ENCODE data around the gene HOXC9. TPM values are rescaled to one million over a fixed set of nuclear protein-coding genes. Genes with fewer than 3 reads are reported as not detected.

Gene HOXC9
- total RNA-seq, result 10 to 100 TPM in 3 of 4 donors, 1 to 10 TPM in 1; 7.6 to 25.1 (median 13.0) TPM

- TF ChIP-seq CTCF (IDR thresholded peaks at IDR 0.05; ENCODE audit: low read depth), result no peak
Observed at GRCh38 chr12:54000116-54001114, at the start of gene HOXC9. Gene HOXC9, plus strand, starts transcription at chr12:54000161. Its CDS starts 28 bp downstream, at chr12:54000189.

GRCh38 chr12:53950437-53950773 is 49.6 kb upstream of the HOXC9 start:
- no peak for TF ChIP-seq CTCF (IDR thresholded peaks at IDR 0.05; ENCODE audit: low read depth)

- TF ChIP-seq CTCF (IDR thresholded peaks at IDR 0.05; ENCODE audit: low read depth), result no peak
Observed at GRCh38 chr12:53950789-53951576, 49.0 kb upstream of the HOXC9 start.

- no peak for TF ChIP-seq CTCF (IDR thresholded peaks at IDR 0.05; ENCODE audit: low read depth)
Observed at GRCh38 chr12:53951577-53952334, 48.2 kb upstream of the HOXC9 start.

GRCh38 chr12:53952335-53952694 is 47.6 kb upstream of the HOXC9 start:
- no peak for TF ChIP-seq CTCF (IDR thresholded peaks at IDR 0.05; ENCODE audit: low read depth)

- TF ChIP-seq CTCF (IDR thresholded peaks at IDR 0.05; ENCODE audit: low read depth), result no peak
Observed at GRCh38 chr12:53952871-53953734, 46.9 kb upstream of the HOXC9 start.
